ENCODE results near the gene RELN.

DNA sequence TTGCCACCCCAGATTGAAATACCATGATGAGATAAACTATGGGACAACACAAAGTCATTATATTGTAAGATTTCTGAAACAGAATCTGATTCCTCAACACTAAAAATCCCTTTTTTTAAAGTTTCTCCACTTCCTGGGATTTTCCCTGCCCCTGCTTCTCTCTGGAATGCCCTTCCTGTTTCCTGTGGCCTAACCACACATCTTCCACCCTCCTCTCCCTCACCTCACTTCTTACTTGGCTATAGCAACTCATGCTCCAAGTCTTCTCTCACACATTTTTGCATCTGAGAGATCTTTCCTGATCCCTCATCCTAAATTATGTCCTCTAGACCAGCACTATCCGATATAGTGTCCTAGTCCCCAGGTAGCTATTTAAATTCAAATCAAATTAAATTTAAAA lies 4.1 kb upstream of the RELN start:
- no peak for TF ChIP-seq POLR2A (IDR thresholded peaks at IDR 0.05)
- TF ChIP-seq, protein P1, sequence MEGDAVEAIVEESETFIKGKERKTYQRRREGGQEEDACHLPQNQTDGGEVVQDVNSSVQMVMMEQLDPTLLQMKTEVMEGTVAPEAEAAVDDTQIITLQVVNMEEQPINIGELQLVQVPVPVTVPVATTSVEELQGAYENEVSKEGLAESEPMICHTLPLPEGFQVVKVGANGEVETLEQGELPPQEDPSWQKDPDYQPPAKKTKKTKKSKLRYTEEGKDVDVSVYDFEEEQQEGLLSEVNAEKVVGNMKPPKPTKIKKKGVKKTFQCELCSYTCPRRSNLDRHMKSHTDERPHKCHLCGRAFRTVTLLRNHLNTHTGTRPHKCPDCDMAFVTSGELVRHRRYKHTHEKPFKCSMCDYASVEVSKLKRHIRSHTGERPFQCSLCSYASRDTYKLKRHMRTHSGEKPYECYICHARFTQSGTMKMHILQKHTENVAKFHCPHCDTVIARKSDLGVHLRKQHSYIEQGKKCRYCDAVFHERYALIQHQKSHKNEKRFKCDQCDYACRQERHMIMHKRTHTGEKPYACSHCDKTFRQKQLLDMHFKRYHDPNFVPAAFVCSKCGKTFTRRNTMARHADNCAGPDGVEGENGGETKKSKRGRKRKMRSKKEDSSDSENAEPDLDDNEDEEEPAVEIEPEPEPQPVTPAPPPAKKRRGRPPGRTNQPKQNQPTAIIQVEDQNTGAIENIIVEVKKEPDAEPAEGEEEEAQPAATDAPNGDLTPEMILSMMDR (IDR thresholded peaks at IDR 0.05): no peak
